Spleen (tissue), 11 donors: Measurements from ENCODE around the gene UBA6. TPM values are rescaled to one million over a fixed set of nuclear protein-coding genes. Genes with fewer than 3 reads are reported as not detected.

Experiments
- DNase-seq: peaks from one replicate; pipeline ENCODE4 v3.0.0-alpha.2; 2020
- H3K27ac ChIP-seq, 8 donors: fragments of 200-600 bp; sonication (generic) in 7 of 8; 1 replicate in 4 of 8; 2 replicates in 4 of 8; pipeline versions ENCODE4 v1.5.0 to v1.8.0; 2016 to 2021; ENCODE audit warnings: inconsistent platforms in 4 of 8, mild to moderate bottlenecking in 4 of 8, moderate library complexity in 1 of 8
- H3K27me3 ChIP-seq, 7 donors: fragments of 200-600 bp; sonication (generic) in 6 of 7; replicated peaks in 1 of 7; 1 replicate in 4 of 7; 2 replicates in 3 of 7; pipeline versions ENCODE4 v1.5.0 to v1.8.0; 2016 to 2021; ENCODE audit warnings: inconsistent platforms in 3 of 7, mild to moderate bottlenecking in 1 of 7
- H3K36me3 ChIP-seq, 6 donors: fragments of 200-600 bp; sonication (generic) in 5 of 6; 1 replicate in 4 of 6; 2 replicates in 2 of 6; pipeline versions ENCODE4 v1.5.0 to v1.8.0; 2016 to 2021; ENCODE audit warnings: inconsistent platforms in 2 of 6
- H3K4me1 ChIP-seq, 6 donors: fragments of 200-600 bp; sonication (generic) in 5 of 6; 1 replicate in 3 of 6; 2 replicates in 3 of 6; pipeline versions ENCODE4 v1.5.0 to v1.8.0; 2016 to 2021; ENCODE audit warnings: inconsistent platforms in 3 of 6
- H3K4me3 ChIP-seq, 8 donors: fragments of 200-600 bp; sonication (generic) in 7 of 8; 1 replicate in 4 of 8; 2 replicates in 4 of 8; pipeline versions ENCODE4 v1.5.0 to v1.8.0; 2016 to 2021; ENCODE audit warnings: inconsistent platforms in 4 of 8, mild to moderate bottlenecking in 4 of 8, moderate library complexity in 2 of 8
- H3K9me3 ChIP-seq, 8 donors: fragments of 200-600 bp; sonication (generic) in 7 of 8; 1 replicate in 4 of 8; 2 replicates in 4 of 8; pipeline versions ENCODE4 v1.5.0 to v1.8.0; 2016 to 2021; ENCODE audit warnings: inconsistent platforms in 4 of 8
- CTCF ChIP-seq, 11 experiments: fragments of 200-600 bp in 7 of 11; fragments of 450-650 bp in 4 of 11; sonication (generic) in 4 of 11; IDR thresholded peaks in 8 of 11; conservative IDR thresholded peaks in 3 of 11; 1 replicate in 7 of 11; 2 replicates in 4 of 11; pipeline versions ENCODE4 v1.4.0 to v1.8.0; 2016 to 2021; ENCODE audit warnings: antibody characterized with exemption in 11 of 11, inconsistent platforms in 4 of 11, mild to moderate bottlenecking in 1 of 11
- POLR2A ChIP-seq, 3 donors: fragments of 450-650 bp; IDR thresholded peaks; one replicate each; pipeline ENCODE4 v1.5.1; 2017; ENCODE audit warnings: antibody characterized with exemption in 3 of 3, mild to moderate bottlenecking in 1 of 3
- POLR2AphosphoS5 ChIP-seq, 3 donors: sonication (generic); formaldehyde crosslinking; IDR thresholded peaks; one replicate each; pipeline ENCODE4 v1.5.1; 2017; ENCODE audit warnings: antibody characterized with exemption in 3 of 3
- WGBS, 5 donors: extraction: QIAGEN DNeasy Blood & Tissue Kit in 3 of 5; methylation state at CpG; one replicate each; pipeline versions ENCODE4 v1.1.5 to v1.1.7; 2013 to 2018; 5-methylcytosine and 5-hydroxymethylcytosine counted together
- intact Hi-C: fragments of 100-400 bp; cut with DNase I; formaldehyde crosslinking; loops from one replicate; pipeline ENCODE4 v1.15.0; 2023; ENCODE audit warnings: low total_unique reads
- polyA plus RNA-seq, 3 donors: library from polyadenylated mRNA; stranded (reverse); fragments of 200-250 nt; gene quantifications; one replicate each; pipeline ENCODE4 v1.2.1, GENCODE V29; 2013
- total RNA-seq, 7 donors: library from RNA; depleted of rRNA in 3 of 7; stranded (reverse); fragments of >200 nt in 3 of 7; fragmentation: NEBNext Ultra II Directional in 4 of 7; extraction: Animal tissue kit (Norgen Biotek cat#: 25700) in 4 of 7; gene quantifications; one replicate each; pipeline versions ENCODE4 v1.1.0 to v1.2.1, GENCODE V29; 2016 to 2021
- donor health status: healthy with polysubstance abuse.
- donor health status: DM: no; HTN: no; CAD: no; lungs with moderate emphysema.
- donor health status: DM: no; HTN: no; CAD: no.
- donor health status: Bipolar disorder and iron deficiency.
- donor health status: healthy.
- donor health status: DM: no; HTN: no; CAD: no.
- donor health status: DM: yes; HTN: yes; CAD: no.

UBA6 gene
- total and polyA plus RNA-seq, 10 donors: 5.8 to 144 (median 64.7) TPM

GRCh38 chr4:67727124-67727850 is 26.3 kb upstream of the UBA6 start:
- Histone ChIP-seq H3K9me3 (peaks cover 0 to 7% (median 0%) of the 10 kb centered on the region in 8 donors), H3K4me3 (no peak overlapping the region), H3K27me3 (no peaks in the 10 kb centered on the region), H3K4me1 (no peaks in the 10 kb centered on the region), H3K36me3 (peaks cover 0 to 24% (median 0%) of the 10 kb centered on the region in 6 donors), H3K27ac (no peak overlapping the region)
- intact Hi-C loops: no loop called here
- WGBS, 5 donors: 45 to 66% (median 49%) methylated on average over 4 of the region's 4 CpGs
- TF ChIP-seq CTCF (IDR thresholded peaks at IDR 0.05 in 8 of 11, conservative IDR thresholded peaks at IDR 0.05 in 3 of 11) (no peak), POLR2AphosphoS5 (IDR thresholded peaks at IDR 0.05) (no peak), POLR2A (IDR thresholded peaks at IDR 0.05) (no peak)
- no peak for DNase-seq

GRCh38 chr4:67725981-67726380 is 25.0 kb upstream of the UBA6 start:
- H3K27me3 ChIP-seq: no peaks in the 10 kb centered on the region
- no peak overlapping the region for H3K4me3 ChIP-seq
- 90 to 98% (median 92%) methylated on average over 4 of the region's 4 CpGs for WGBS, 5 donors
- peaks cover 0 to 7% (median 0%) of the 10 kb centered on the region in 8 donors for H3K9me3 ChIP-seq
- no peak overlapping the region for H3K27ac ChIP-seq
- H3K4me1 ChIP-seq: no peaks in the 10 kb centered on the region
- no peak for TF ChIP-seq CTCF (IDR thresholded peaks at IDR 0.05 in 8 of 11, conservative IDR thresholded peaks at IDR 0.05 in 3 of 11)
- TF ChIP-seq POLR2A (IDR thresholded peaks at IDR 0.05): no peak
- TF ChIP-seq POLR2AphosphoS5 (IDR thresholded peaks at IDR 0.05): no peak
- DNase-seq: no peak
- intact Hi-C loops: no loop called here
- H3K36me3 ChIP-seq: peaks cover 0 to 29% (median 3%) of the 10 kb centered on the region in 6 donors

- WGBS, 5 donors: 94 to 100% (median 100%) methylated on average over 1 of the region's 1 CpG
Measured at GRCh38 chr4:67725132-67725531, 24.2 kb upstream of the UBA6 start.

More at GRCh38 chr4:67725132-67725531, 24.2 kb upstream of the UBA6 start:
- Histone ChIP-seq H3K4me1 (no peaks in the 10 kb centered on the region), H3K27me3 (no peaks in the 10 kb centered on the region), H3K9me3 (peaks cover 0 to 7% (median 0%) of the 10 kb centered on the region in 8 donors), H3K36me3 (peaks cover 0 to 33% (median 8%) of the 10 kb centered on the region in 6 donors), H3K4me3 (no peak overlapping the region), H3K27ac (no peak overlapping the region)
- intact Hi-C loops: no loop called here
- no peak for DNase-seq
- TF ChIP-seq POLR2A (IDR thresholded peaks at IDR 0.05) (no peak), CTCF (IDR thresholded peaks at IDR 0.05 in 8 of 11, conservative IDR thresholded peaks at IDR 0.05 in 3 of 11) (no peak), POLR2AphosphoS5 (IDR thresholded peaks at IDR 0.05) (no peak)
